Activated CD8-positive, alpha-beta memory T cell treated with anti-CD3 and anti-CD28 coated beads for 36 hours (primary cell): ENCODE data around the gene KLHL24. TPM values are rescaled to one million over a fixed set of nuclear protein-coding genes. Genes with fewer than 3 reads are reported as not detected.
"Not testable (repeated sequence)": the region's sequence is repeated elsewhere in the genome, so short reads cannot be mapped to it uniquely, and the experiment has no call there.

Experiments
- CTCF ChIA-PET: fragments of 350-600 bp; sonication (Branson Sonifier 250); formaldehyde crosslinking; loops from one replicate; lab custom pipeline; 2021; ENCODE audit warnings: antibody characterized with exemption; lab: Charles Lee
- POLR2A ChIA-PET: fragments of 350-600 bp; sonication (Branson Sonifier 250); formaldehyde crosslinking; loops from one replicate; lab custom pipeline; 2021; ENCODE audit warnings: antibody characterized with exemption; lab: Charles Lee
- total RNA-seq, 2 experiments: library from RNA; stranded (reverse); gene quantifications; one replicate each; pipeline ENCODE4 v1.2.3, GENCODE V29; 2021

KLHL24 gene
- total RNA-seq, 2 experiments from 2014 or later, result 5.4 to 7.9 TPM

DNA sequence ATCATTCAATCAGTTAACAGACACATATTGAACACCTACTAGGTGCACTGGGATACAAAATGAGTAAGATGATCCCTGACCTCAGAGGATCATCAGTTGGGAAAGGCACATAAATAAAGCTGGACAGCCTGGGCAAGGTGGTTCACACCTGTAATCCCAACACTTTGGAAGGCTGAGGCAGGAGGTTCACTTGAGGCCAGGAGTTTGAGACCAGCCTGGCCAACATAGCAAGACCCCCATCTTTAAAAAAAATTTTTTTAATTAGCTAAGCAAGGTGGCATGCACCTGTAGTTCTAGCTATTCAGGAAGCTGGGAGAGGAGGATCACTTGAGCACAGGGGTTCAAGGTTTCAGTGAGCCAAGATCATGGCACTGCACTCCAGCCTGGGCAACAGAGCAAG, 3.7 kb upstream of the KLHL24 start:
- CTCF ChIA-PET, result no interaction called here
- POLR2A ChIA-PET, result no interaction called here

DNA sequence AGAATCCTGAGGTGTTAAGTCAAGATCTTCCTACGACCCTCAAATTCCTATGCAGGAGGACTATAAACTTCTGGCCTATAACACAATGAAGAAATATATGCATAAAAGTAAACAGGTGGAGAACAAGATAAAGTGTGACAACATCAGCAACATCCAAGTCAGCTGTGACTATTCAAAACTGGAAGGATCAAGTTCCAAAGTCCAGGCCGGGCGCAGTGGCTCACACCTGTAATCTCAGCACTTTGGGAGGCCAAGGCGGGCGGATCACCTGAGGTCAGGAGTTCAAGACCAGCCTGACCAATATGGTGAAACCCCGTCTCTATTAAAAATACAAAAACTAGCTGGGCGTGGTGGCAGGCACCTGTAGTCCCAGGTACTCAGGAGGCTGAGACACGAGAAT, 2.7 kb upstream of the KLHL24 start:
- CTCF ChIA-PET, POLR2A ChIA-PET: not testable (repeated sequence)

DNA sequence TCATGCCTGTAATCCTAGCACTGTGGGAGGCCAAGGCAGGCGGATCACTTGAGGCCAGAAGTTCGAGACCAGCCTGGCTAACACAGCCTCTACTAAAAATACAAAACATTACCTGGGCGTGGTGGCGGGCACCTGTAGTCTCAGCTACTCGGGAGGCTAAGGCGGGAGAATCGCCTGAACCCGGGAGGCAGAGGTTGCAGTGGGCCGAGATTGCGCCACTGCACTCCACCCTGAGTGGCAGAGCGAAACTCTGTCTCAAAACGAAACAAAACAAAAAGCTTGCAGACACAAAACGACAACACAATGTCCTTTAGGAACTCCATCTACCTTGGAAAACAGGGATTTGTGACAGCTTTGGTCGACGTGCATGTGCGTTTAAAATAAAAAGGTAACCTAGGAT, 716 bp upstream of the KLHL24 start:
- ChIA-PET CTCF (interaction anchor here (0.6 to 1.1 kb wide), 3 partner anchors 42 to 349 kb away, joined by 3 to 4 read pairs (median 3); no protein-coding TSS in a partner anchor), POLR2A (interaction anchor here (0.6 to 3.8 kb wide), 4 partner anchors 63 to 606 kb away, joined by 3 to 31 read pairs (median 8); partner anchors contain the start of gene YEATS2)

DNA sequence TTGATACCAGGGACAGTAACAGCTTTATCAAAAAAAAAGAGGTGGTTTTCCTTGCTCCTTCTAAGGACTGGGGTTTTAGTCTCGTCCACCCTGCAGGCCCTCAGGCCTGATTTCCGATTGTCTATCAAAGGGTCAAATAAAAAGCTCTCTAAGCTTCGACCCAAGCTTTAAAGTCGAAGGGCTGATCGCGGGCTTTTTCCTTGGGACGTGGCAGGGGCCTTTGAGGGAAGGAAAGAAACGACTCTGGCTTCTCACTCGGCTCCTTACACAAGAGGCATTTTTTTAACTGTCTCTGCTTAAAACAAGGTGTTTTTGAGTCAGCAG, 354 bp upstream of the KLHL24 start:
- CTCF ChIA-PET, result interaction anchor here (0.6 to 1.1 kb wide), 4 partner anchors 42 to 349 kb away, joined by 3 to 4 read pairs (median 4); no protein-coding TSS in a partner anchor
- POLR2A ChIA-PET, result interaction anchor here (0.6 to 3.8 kb wide), 8 partner anchors 63 to 606 kb away, joined by 3 to 31 read pairs (median 4); partner anchors contain the start of genes KLHL6 and YEATS2

DNA sequence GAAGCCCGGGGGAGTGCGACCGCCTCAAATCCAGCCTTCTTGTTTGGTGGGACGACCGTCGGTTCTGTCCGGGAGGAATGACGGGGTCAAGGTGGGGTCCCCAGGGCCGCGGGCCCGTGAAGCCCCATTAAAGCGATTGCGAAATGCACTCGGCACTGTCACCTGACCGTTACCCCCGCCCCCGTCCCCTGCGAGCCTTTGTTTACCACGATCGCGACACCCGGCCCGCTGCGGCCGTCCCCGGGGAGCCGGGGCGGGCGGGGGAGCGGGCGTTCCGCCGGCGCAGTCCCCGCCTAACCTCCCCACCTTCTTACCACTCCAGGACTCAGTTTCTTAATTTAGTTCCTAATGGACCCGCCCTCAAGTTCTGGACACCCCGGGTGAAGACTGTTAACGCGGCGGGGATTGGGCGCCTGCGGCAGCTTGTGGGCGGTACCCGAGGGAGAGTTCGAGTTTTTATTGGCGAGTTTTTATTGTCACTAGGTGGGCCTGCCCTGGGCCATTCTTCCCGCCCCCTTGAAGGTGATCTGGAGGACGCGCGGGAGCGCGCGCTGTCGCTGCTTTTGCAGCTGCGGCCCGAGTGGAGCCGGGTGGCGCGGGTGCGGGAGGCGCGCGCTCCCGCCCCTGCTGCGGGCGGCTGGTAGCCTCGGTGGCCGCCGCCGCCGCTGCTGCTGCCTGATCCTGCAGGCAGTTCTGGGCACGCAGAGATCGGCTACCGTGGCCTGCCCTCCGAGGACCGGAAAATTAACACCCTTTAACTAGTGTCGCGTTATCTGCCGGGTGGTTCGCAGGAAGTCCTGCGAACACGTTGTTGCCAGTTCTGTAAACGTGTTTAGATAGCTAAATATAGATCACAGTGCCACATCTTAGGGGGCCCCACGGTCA, 1.0 kb downstream of the KLHL24 start:
- CTCF ChIA-PET, result interaction anchor here (0.5 kb wide), 1 partner anchor 159 kb away, joined by 3 read pairs; no protein-coding TSS in a partner anchor
- POLR2A ChIA-PET, result interaction anchor here (0.9 to 3.8 kb wide), 7 partner anchors 26 to 248 kb away, joined by 3 to 31 read pairs (median 4); partner anchors contain the start of genes PARL and YEATS2

DNA sequence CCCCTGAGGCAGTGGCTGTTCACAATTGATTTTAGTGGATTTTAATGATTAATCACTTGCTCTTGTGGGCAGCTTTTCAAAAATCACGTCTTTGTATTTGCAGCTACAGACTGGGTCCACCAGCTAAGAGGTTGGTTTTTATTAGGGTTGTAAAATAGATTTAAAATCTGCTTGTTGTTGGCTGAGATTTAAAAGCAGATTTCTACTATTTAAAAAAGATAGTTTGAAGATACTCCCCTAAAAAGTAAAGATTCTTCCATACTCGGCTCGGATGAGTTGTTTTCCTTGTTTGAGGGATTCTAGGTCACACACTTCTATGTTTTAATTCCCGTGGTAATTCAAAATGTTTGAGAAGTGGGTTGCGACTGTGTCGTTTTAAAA, 1.7 kb downstream of the KLHL24 start:
- POLR2A ChIA-PET, result interaction anchor here (0.9 to 3.8 kb wide), 6 partner anchors 26 to 247 kb away, joined by 3 to 31 read pairs (median 4); partner anchors contain the start of genes PARL and YEATS2
- CTCF ChIA-PET, result interaction anchor here (0.5 kb wide), 1 partner anchor 158 kb away, joined by 3 read pairs; no protein-coding TSS in a partner anchor

DNA sequence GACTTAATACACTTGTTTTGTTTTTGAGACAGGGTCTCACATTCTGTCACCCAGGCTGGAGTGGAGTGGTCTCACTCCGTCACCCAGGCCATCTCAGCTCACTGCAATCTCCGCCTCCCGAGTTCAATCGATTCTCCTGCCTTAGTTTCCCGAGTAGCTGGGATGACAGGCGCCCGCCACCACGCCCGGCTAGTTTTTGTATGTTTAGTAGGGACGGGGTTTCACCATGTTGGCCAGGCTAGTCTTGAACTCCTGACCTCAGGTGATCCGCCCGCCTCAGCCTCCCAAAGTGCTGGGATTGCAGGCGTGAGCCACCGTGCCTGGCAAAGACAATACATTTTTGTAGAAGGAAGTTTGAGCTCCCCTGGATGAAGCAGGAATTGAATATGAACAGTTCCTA, 2.2 kb downstream of the KLHL24 start:
- CTCF ChIA-PET, result not testable (repeated sequence)
- POLR2A ChIA-PET, result interaction anchor here (1.4 to 3.8 kb wide), 3 partner anchors 25 to 97 kb away, joined by 4 to 31 read pairs (median 5); partner anchors contain the start of gene YEATS2

DNA sequence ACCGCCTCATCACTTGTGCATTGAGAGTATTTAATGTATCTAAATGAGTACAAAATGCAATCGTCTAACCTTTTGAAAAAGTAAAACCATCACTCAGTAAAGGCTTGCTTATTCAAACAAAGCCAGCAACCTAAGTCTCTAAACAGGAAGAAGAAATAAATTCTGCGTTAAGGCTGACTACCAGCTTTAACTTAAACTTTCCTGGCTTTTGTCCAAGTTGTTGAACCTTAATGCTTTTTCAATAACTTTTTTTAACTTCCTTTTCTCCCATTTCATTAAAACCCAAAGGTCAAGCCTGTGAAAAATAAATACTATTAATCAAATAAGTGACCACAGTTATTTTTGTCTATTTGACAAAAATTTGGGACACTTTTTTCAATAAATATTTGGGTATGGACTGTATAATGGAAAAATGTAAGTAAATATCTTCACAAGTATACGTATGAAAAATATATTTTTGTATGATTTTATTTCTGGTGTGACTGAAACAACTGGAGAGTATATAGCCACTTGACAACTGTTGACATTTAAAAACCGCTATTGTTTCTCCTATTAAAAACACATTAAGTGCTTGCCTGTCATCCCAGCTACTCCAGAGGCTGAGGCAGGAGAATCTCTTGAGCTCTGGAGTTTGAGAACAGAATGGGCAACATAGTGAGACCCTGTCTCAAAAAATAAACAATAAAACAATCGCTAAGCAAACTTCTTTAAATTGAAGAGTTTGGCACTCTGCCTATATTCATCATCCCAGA, 2.9 kb downstream of the KLHL24 start:
- CTCF ChIA-PET, result no interaction called here
- POLR2A ChIA-PET, result interaction anchor here (3.8 kb wide), 1 partner anchor 60 kb away, joined by 31 read pairs; the partner anchor contains the start of gene YEATS2

DNA sequence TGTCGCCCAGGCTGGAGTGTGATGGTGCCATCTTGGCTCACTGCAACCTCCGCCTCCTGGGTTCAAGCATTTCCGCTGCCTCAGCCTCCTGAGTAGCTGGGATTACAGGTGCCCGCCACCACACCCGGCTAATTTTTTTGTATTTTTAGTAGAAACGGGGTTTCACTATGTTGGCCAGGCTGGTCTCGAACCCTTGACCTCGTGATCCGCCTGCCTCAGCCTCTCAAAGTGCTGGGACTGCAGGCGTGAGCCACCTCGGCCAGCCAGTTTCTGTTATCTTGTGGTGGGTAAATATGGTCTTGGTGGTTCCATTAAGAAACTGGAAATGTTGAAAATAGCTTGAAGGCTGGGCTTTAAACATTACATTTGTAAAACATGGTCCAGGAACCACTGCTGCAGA, 5.2 kb downstream of the KLHL24 start:
- POLR2A ChIA-PET, result interaction anchor here (0.7 kb wide), 1 partner anchor 171 kb away, joined by 5 read pairs; no protein-coding TSS in a partner anchor
- CTCF ChIA-PET, result not testable (repeated sequence)

DNA sequence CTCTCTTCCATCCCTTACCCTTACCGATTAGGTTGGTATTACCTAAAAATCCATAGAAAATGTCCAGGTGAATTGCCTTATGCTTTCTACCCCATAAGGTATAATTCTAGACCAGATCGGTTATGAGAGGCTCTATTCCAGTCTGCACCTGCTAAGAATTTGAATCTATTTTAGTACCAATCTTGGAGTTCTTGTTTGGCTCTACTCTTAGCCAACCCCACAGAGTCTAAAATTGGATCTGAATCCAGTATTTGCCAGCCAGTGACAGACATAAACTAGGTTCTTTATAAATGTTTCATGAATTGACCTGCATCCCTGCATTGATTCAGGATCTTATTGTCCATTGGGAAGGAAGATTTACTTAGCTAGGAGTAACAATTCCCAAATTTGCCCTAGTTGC, 6.5 kb downstream of the KLHL24 start:
- ChIA-PET POLR2A (no interaction called here), CTCF (interaction anchor here (0.7 kb wide), 1 partner anchor 54 kb away, joined by 5 read pairs; no protein-coding TSS in a partner anchor)

DNA sequence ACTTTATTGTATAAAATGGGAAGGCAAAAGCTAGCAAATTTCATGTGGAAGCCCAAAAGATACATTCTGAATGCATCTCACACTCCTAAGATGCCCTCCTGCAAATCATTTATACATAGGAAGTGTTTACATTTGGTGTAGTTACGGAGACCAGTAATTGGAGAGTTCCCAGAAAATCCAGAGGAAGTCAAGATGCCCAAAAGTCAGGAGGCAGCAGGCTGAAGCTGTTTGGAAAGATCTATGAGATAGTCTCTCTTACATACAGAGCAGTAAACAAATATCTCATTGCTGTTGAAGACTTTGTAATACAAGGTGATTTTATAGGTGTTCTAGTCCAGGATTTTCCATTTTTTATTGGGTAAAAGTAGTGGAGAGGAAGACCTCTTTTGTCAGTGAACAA, 8.8 kb downstream of the KLHL24 start:
- POLR2A ChIA-PET, result no interaction called here
- CTCF ChIA-PET, result no interaction called here

DNA sequence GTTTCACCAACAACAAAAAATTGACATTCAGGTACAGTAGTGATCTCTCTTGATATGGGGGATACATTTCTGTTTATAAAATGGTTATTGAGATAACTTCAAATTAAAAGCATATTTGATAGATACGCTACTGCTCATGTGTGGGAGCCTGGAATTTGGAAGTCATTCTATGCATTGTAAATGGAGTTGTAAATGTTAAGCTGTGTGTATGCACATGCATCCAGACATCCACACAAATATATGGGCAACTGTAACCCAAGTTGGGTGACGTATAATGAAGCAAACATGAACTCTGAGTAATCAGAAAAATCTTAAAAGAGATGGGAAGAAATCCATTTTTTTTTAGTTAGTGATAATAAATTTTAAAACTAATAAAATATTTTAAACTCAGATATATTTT, 9.8 kb downstream of the KLHL24 start:
- POLR2A ChIA-PET, result interaction anchor here (0.6 kb wide), 1 partner anchor 107 kb away, joined by 3 read pairs; no protein-coding TSS in a partner anchor
- CTCF ChIA-PET, result interaction anchor here (0.7 kb wide), 1 partner anchor 11 kb away, joined by 3 read pairs; no protein-coding TSS in a partner anchor

DNA sequence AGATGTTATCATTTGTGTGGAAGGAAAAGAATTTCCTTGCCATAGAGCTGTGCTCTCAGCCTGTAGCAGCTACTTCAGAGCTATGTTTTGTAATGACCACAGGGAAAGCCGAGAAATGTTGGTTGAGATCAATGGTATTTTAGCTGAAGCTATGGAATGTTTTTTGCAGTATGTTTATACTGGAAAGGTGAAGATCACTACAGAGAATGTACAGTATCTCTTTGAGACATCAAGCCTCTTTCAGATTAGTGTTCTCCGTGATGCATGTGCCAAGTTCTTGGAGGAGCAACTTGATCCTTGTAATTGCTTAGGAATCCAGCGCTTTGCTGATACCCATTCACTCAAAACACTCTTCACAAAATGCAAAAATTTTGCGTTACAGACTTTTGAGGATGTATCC, 15.1 kb downstream of the KLHL24 start:
- ChIA-PET CTCF (interaction anchor here (1.4 kb wide), 1 partner anchor 42 kb away, joined by 3 read pairs; no protein-coding TSS in a partner anchor), POLR2A (no interaction called here)

DNA sequence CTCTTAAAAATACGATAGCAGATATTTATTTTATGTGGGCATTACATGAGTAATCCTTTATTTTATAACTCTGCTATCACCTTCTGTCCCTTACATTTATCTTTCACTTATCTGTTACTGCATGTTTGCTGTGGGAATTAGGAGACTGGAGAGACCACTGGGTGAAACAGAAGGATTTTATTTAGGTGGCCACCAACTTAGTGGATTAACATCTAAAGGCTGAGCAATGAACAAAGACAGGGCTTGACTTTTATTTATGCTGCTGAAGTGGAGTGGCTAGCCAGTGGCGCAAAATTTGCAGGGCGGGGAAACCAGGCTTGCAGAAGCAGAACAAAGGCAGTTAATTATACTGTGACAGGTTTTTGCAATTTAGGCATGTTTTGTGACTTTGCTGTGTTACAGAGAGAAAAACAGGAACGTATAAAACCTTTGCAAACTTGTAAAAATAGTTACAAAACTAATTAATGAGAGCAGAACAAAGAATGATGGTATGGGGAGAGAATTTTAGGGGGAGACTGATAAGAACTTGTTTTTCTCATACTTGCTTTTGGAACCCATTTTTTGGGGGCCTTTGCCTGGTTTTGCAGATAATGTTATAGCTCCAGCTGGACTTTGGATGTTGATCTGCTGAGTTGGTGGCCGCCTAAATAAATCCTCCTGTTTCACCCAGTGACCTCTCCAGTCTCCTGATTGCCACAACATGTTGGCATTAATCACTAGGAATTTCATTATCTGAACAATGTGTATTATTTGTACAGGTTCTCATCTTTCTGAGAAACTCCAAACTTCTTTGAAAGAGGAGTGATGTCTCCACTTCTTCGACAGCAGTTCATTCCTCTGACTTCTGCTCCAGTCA, 18.0 kb downstream of the KLHL24 start:
- POLR2A ChIA-PET, result no interaction called here
- CTCF ChIA-PET, result no interaction called here

DNA sequence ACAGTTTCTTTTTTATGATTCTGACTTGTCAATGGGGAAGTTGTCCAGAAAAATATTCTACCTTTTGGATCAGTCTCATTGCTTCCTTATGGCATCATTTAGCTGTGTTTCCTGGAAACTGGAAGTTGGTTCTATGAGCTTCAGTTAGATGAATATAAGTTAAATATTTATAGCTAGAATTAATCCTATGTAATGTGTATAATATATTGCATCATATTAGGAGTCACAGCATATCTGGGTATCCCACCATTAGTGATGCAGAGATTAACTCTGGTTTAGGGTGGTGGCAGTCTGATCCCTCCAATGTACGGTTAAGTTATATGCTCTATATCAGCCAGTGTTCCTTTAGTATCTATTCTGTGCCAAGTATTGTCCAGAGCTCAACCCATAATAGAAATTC, 19.3 kb downstream of the KLHL24 start:
- POLR2A ChIA-PET, result no interaction called here
- CTCF ChIA-PET, result interaction anchor here (0.5 kb wide), 1 partner anchor 9 kb away, joined by 3 read pairs; no protein-coding TSS in a partner anchor

DNA sequence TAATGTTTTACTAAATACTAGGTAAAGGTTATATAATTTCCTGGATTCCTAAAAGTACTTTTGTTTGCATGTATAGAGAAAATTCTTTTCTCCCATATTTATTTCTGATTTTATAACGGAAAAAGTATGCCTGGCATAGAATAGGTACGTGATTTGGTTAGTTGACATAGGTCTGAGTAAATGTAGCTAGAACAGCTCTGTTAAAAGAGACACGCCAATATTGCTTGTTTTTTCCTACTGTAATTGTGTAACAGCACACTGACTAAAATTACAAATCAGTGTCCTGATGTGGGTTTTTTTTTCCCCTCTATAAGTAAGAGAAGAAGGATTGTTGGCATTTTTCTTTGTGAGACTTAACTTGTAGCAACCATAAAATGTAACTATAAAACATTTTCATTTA, 26.7 kb downstream of the KLHL24 start:
- POLR2A ChIA-PET, result interaction anchor here (1.2 kb wide), 1 partner anchor 25 kb away, joined by 5 read pairs; no protein-coding TSS in a partner anchor
- CTCF ChIA-PET, result no interaction called here

DNA sequence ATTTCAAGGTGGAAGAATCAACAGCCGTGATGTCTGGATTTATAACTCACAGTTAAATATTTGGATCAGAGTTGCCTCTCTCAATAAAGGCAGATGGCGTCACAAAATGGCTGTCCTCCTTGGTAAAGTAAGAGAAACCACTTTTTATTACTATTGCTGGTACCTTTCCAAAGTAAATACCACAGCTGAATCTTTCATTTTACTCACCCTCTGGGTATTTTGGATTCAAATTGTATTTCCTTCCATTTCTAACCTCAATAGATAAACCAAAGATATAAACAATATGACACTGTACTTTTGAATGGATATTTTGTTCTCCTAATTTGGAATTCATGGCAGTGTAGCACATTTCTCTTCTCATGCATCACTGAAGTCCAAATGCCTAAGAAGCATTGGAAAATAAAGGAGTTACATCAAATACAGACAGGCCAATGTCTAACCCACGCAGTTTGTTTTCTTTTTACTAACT, 29.5 kb downstream of the KLHL24 start:
- ChIA-PET CTCF (no interaction called here), POLR2A (no interaction called here)

DNA sequence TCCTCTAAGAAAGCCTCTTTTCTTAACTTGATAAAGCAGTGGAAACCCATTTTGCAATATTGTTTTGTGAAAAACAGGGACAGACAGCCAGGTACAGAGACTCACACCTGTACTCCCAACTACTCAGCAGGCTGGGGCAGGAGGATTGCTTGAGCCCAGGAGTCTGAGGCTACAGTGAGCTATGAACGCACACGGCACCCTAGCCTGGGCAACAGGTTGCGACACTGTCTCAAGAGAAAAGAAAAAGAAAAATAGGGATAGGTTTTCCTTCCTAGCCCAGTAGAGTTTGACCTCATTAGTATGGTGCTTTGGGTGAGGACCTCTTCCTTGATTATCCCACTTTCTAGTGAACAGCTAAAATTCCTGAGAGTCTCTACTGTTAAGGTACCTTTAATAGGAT, 44.6 kb downstream of the KLHL24 start:
- ChIA-PET POLR2A (no interaction called here), CTCF (no interaction called here)
